ENCODE measurements around the gene NCOR2. TPM values are rescaled to one million over a fixed set of nuclear protein-coding genes. Genes with fewer than 3 reads are reported as not detected.

The NCOR2 gene
- total RNA-seq, 2 donors from 2014 or later: 185 to 207 TPM

DNA sequence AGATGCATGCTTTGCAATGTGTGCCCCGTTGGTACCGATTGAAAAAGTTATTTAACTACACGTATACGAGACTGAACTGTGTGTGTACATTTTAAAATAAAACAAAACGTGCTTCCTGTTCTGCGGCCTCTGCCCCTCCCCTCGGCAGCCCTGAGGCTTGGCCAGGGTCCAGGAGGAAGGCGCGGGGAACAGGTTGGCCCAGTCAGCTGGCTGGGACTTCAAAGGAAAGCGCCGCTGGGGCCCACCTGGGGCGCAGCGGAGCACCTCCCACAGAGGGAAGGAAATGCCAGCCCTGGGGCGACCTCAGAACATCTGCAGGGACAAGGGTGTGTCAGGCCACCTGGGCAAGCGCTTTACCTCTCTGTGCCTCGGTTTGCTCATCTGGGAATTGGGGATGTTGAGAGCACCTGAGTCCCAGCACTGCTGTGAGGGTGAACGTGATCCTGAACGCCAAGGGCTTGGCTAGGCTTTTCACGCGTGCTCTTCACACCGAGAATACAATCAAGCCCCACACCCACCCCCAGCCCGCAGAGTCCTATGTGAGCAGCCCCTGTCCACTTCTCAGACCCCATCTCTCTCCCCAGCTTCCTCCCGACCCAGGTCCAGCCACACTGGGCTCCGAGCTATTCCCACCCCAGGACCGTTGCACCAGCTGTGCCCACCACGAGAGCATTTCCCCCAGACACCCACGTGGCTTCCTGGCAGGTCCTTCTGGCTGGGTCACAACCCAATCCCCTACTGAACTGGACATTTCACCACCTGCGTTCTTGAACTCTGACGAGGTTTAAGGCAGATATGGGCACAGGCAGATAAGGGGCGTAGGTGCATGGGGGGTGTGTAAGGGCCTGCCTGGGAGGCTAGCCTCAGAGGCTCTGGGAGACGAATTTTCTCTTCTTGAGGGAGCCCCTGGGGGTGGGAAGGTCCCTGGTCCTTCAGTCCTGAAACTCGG, 41.9 kb upstream of the NCOR2 start:
- H3K36me3 Mint-ChIP-seq (ENCODE audit: low read depth): peaks cover 2% of the 10 kb centered on the region
- TF ChIP-seq, protein P1, sequence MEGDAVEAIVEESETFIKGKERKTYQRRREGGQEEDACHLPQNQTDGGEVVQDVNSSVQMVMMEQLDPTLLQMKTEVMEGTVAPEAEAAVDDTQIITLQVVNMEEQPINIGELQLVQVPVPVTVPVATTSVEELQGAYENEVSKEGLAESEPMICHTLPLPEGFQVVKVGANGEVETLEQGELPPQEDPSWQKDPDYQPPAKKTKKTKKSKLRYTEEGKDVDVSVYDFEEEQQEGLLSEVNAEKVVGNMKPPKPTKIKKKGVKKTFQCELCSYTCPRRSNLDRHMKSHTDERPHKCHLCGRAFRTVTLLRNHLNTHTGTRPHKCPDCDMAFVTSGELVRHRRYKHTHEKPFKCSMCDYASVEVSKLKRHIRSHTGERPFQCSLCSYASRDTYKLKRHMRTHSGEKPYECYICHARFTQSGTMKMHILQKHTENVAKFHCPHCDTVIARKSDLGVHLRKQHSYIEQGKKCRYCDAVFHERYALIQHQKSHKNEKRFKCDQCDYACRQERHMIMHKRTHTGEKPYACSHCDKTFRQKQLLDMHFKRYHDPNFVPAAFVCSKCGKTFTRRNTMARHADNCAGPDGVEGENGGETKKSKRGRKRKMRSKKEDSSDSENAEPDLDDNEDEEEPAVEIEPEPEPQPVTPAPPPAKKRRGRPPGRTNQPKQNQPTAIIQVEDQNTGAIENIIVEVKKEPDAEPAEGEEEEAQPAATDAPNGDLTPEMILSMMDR (conservative IDR thresholded peaks at IDR 0.05): no peak
- Histone ChIP-seq H3K36me3 (ENCODE audit: control insufficient read depth, insufficient read depth, low read length) (no peaks in the 10 kb centered on the region), H3K27me3 (ENCODE audit: control insufficient read depth, insufficient read depth, low read length, poor library complexity, severe bottlenecking) (no peaks in the 10 kb centered on the region), H3K4me3 (ENCODE audit: low read length) (no peak overlapping the region), H3K27ac (ENCODE audit: low read depth, low read length) (no peak overlapping the region), H3K9me3 (ENCODE audit: control insufficient read depth, low read length) (peaks cover 6% of the 10 kb centered on the region), H3K9ac (ENCODE audit: extremely low read depth, low read length, poor library complexity, severe bottlenecking) (no peak overlapping the region), H3K4me1 (ENCODE audit: control insufficient read depth, insufficient read depth, low read length) (peaks cover 11% of the 10 kb centered on the region)
- peaks cover 11% of the 10 kb centered on the region for H3K9me3 Mint-ChIP-seq
- H3K27me3 Mint-ChIP-seq (ENCODE audit: insufficient read depth): peaks cover 2% of the 10 kb centered on the region
- peak overlapping the region; percentile 44 for H3K27ac Mint-ChIP-seq
- no peak overlapping the region for H3K4me3 Mint-ChIP-seq
- H3K4me1 Mint-ChIP-seq: peaks cover 20% of the 10 kb centered on the region
- 82 to 86% methylated on average over 22 to 32 of the region's 32 CpGs for WGBS, 2 experiments (ENCODE audit: insufficient coverage in 1 of 2, insufficient read length in 1 of 2)
- DNase-seq: peak; percentile 78

DNA sequence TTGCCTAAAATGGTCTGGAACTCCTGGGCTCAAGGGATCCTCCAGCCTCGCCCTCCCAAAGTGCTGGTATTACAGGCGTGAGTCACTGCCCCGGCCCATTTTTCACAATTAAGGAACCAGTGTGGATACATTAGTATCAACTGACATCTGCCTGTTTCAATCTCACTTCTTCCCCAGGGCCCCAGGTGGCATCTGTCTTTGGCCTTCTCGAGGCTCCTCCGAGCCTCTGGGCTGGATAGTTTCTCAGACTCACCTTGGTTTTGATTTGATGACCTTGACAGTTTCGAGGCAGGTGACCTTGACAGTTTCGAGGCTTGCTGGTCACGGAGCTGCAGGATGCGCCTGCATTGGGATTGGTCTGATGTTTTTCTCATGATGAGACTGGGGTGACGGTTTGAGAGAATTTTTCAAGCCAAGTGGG, 41.0 kb upstream of the NCOR2 start:
- TF ChIP-seq, protein P1 (conservative IDR thresholded peaks at IDR 0.05): no peak
- Mint-ChIP-seq H3K27ac (no peak overlapping the region), H3K4me1 (peaks cover 20% of the 10 kb centered on the region), H3K9me3 (peaks cover 11% of the 10 kb centered on the region), H3K4me3 (no peak overlapping the region), H3K27me3 (ENCODE audit: insufficient read depth) (peaks cover 2% of the 10 kb centered on the region), H3K36me3 (ENCODE audit: low read depth) (peaks cover 2% of the 10 kb centered on the region)
- Histone ChIP-seq H3K9me3 (ENCODE audit: control insufficient read depth, low read length) (peaks cover 4% of the 10 kb centered on the region), H3K27ac (ENCODE audit: low read depth, low read length) (no peak overlapping the region), H3K36me3 (ENCODE audit: control insufficient read depth, insufficient read depth, low read length) (no peaks in the 10 kb centered on the region), H3K9ac (ENCODE audit: extremely low read depth, low read length, poor library complexity, severe bottlenecking) (no peak overlapping the region), H3K4me1 (ENCODE audit: control insufficient read depth, insufficient read depth, low read length) (peaks cover 11% of the 10 kb centered on the region), H3K27me3 (ENCODE audit: control insufficient read depth, insufficient read depth, low read length, poor library complexity, severe bottlenecking) (no peaks in the 10 kb centered on the region), H3K4me3 (ENCODE audit: low read length) (no peak overlapping the region)
- WGBS, 2 experiments (ENCODE audit: insufficient coverage in 1 of 2, insufficient read length in 1 of 2): 89 to 93% methylated on average over 8 to 10 of the region's 10 CpGs
- no peak for DNase-seq

DNA sequence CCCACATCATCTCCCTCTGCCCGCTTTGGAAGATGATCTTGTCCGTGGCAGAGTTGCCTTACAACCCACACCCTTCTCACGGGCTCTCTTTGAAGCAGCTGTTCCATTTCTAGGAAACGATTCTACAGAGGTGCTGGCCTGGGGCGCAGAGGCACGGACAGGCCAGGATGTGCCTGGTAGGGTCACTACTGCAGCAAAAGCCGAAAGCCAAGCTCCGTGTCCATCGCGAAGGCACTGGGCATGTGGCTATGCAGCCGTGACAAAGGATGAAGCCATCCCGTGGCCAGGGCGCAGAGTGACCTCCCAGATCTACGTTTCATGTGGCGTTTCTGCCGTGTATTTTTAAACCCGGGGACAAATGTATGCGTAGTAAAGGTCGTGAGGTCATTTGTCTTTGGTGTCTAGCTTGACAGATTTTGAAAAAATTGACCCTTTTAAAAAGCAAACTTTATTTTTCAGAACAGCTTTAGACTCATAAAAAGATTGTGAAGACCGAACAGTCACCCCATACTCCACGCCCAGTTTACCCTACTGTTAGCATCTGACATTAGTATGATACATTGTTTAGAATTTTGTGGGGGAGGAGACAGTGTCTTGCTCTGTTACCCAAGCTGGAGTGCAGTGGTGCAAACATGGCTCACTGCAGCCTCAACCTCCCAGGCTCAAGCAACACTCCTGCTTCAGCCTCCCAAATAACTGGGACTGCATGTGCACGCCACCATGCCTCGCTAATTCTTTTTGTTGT, 40.4 kb upstream of the NCOR2 start:
- Mint-ChIP-seq H3K36me3 (ENCODE audit: low read depth) (peaks cover 2% of the 10 kb centered on the region), H3K4me3 (no peak overlapping the region), H3K27me3 (ENCODE audit: insufficient read depth) (peaks cover 2% of the 10 kb centered on the region), H3K27ac (no peak overlapping the region), H3K4me1 (peaks cover 20% of the 10 kb centered on the region), H3K9me3 (peaks cover 8% of the 10 kb centered on the region)
- no peaks in the 10 kb centered on the region for H3K27me3 ChIP-seq (ENCODE audit: control insufficient read depth, insufficient read depth, low read length, poor library complexity, severe bottlenecking)
- TF ChIP-seq, protein P1 (conservative IDR thresholded peaks at IDR 0.05): no peak
- H3K36me3 ChIP-seq (ENCODE audit: control insufficient read depth, insufficient read depth, low read length): no peaks in the 10 kb centered on the region
- peaks cover 11% of the 10 kb centered on the region for H3K4me1 ChIP-seq (ENCODE audit: control insufficient read depth, insufficient read depth, low read length)
- WGBS, 2 experiments (ENCODE audit: insufficient coverage in 1 of 2, insufficient read length in 1 of 2): 93 to 96% methylated on average over 17 to 23 of the region's 23 CpGs
- H3K9me3 ChIP-seq (ENCODE audit: control insufficient read depth, low read length): peaks cover 4% of the 10 kb centered on the region
- H3K9ac ChIP-seq (ENCODE audit: extremely low read depth, low read length, poor library complexity, severe bottlenecking): no peak overlapping the region
- H3K27ac ChIP-seq (ENCODE audit: low read depth, low read length): no peak overlapping the region
- DNase-seq: no peak
- H3K4me3 ChIP-seq (ENCODE audit: low read length): no peak overlapping the region
